ENCODE measurements around the gene OXSR1. TPM values are rescaled to one million over a fixed set of nuclear protein-coding genes. Genes with fewer than 3 reads are reported as not detected.
"Not testable (repeated sequence)": the region's sequence is repeated elsewhere in the genome, so short reads cannot be mapped to it uniquely, and the experiment has no call there.

OXSR1 gene
- total RNA-seq, 1 donor from 2014 or later, result 32.1 TPM

- DNase-seq (ENCODE audit: low read depth in 2 of 2), result peak in 1 of 2 donors; percentile 68
Measured at GRCh38 chr3:38165722-38166387, 518 bp downstream of the OXSR1 start.

- DNase-seq (ENCODE audit: low read depth in 2 of 2), result no peak
Measured at GRCh38 chr3:38167591-38167990, 2.3 kb downstream of the OXSR1 start.

- peak in 1 of 2 donors; percentile 17 for DNase-seq (ENCODE audit: low read depth in 2 of 2)
Measured at GRCh38 chr3:38168151-38169026, 3.1 kb downstream of the OXSR1 start.

- DNase-seq (ENCODE audit: low read depth in 2 of 2), result peak in 1 of 2 donors; percentile 20
Measured at GRCh38 chr3:38169027-38169317, 3.6 kb downstream of the OXSR1 start.

GRCh38 chr3:38170722-38171121 lies 5.4 kb downstream of the OXSR1 start:
- no peak for DNase-seq (ENCODE audit: low read depth in 2 of 2)

- no peak for DNase-seq (ENCODE audit: low read depth in 2 of 2)
Measured at GRCh38 chr3:38171622-38172021, 6.3 kb downstream of the OXSR1 start.

GRCh38 chr3:38173834-38174418 lies 8.6 kb downstream of the OXSR1 start:
- DNase-seq (ENCODE audit: low read depth in 2 of 2), result no peak

GRCh38 chr3:38177181-38177580 lies 11.8 kb downstream of the OXSR1 start:
- no peak for DNase-seq (ENCODE audit: low read depth in 2 of 2)

- DNase-seq (ENCODE audit: low read depth in 2 of 2), result no peak
Measured at GRCh38 chr3:38186781-38187180, 21.4 kb downstream of the OXSR1 start.

- no peak for DNase-seq (ENCODE audit: low read depth in 2 of 2)
Measured at GRCh38 chr3:38190481-38190881, 25.1 kb downstream of the OXSR1 start.

GRCh38 chr3:38202931-38203330 lies 37.6 kb downstream of the OXSR1 start:
- DNase-seq (ENCODE audit: low read depth in 2 of 2), result not testable (repeated sequence)

GRCh38 chr3:38203690-38204089 lies 38.4 kb downstream of the OXSR1 start:
- DNase-seq (ENCODE audit: low read depth in 2 of 2), result no peak

- DNase-seq (ENCODE audit: low read depth in 2 of 2), result no peak
Measured at GRCh38 chr3:38204599-38205471, 39.5 kb downstream of the OXSR1 start.

- no peak for DNase-seq (ENCODE audit: low read depth in 2 of 2)
Measured at GRCh38 chr3:38205472-38205805, 40.1 kb downstream of the OXSR1 start.

GRCh38 chr3:38207254-38208003 lies 42.1 kb downstream of the OXSR1 start:
- DNase-seq (ENCODE audit: low read depth in 2 of 2), result no peak

- no peak for DNase-seq (ENCODE audit: low read depth in 2 of 2)
Measured at GRCh38 chr3:38210141-38210757, 44.9 kb downstream of the OXSR1 start.

GRCh38 chr3:38212141-38212540 lies 46.8 kb downstream of the OXSR1 start:
- DNase-seq (ENCODE audit: low read depth in 2 of 2), result no peak

GRCh38 chr3:38214560-38214959 lies 49.2 kb downstream of the OXSR1 start:
- no peak for DNase-seq (ENCODE audit: low read depth in 2 of 2)

GRCh38 chr3:38219609-38220197 lies 54.4 kb downstream of the OXSR1 start:
- DNase-seq (ENCODE audit: low read depth in 2 of 2), result no peak

GRCh38 chr3:38221005-38221404 lies 55.7 kb downstream of the OXSR1 start:
- DNase-seq (ENCODE audit: low read depth in 2 of 2), result no peak

Measured in lung microvascular endothelial cell (primary cell).